H9 (cell line): ENCODE data around the gene NPLOC4. TPM values are rescaled to one million over a fixed set of nuclear protein-coding genes. Genes with fewer than 3 reads are reported as not detected.

Source experiments
- DNase-seq: peaks from one replicate; pipeline ENCODE4 v3.0.0-alpha.2; 2017
- H2AFZ ChIP-seq: one replicate; pipeline ENCODE4 v1.6.1; 2013; ENCODE audit warnings: mild to moderate bottlenecking, low read length, control low read depth, moderate library complexity
- H2AK5ac ChIP-seq: 2 replicates; pipeline ENCODE4 v1.6.1; 2013; ENCODE audit warnings: low read length, control low read depth, mixed read lengths; ENCODE audit not compliant: insufficient read length
- H2BK120ac ChIP-seq: one replicate; pipeline ENCODE4 v1.6.1; 2013; ENCODE audit warnings: low read depth, mild to moderate bottlenecking, low read length, control low read depth, inconsistent platforms; ENCODE audit not compliant: poor library complexity, severe bottlenecking
- H2BK12ac ChIP-seq: 2 replicates; pipeline ENCODE4 v1.6.1; 2013; ENCODE audit warnings: low read length, control low read depth, mixed read lengths, low read depth; ENCODE audit not compliant: insufficient read length
- H2BK15ac ChIP-seq: 2 replicates; pipeline ENCODE4 v1.6.1; 2013; ENCODE audit warnings: low read depth, low read length, control low read depth
- H2BK20ac ChIP-seq: one replicate; pipeline ENCODE4 v1.6.1; 2013; ENCODE audit warnings: low read depth, mild to moderate bottlenecking, low read length, control low read depth, inconsistent platforms; ENCODE audit not compliant: poor library complexity, severe bottlenecking
- H2BK5ac ChIP-seq: 2 replicates; pipeline ENCODE4 v1.6.1; 2013; ENCODE audit warnings: low read length, control low read depth, mixed read lengths; ENCODE audit not compliant: insufficient read length
- H3K14ac ChIP-seq: 2 replicates; pipeline ENCODE4 v1.6.1; 2013; ENCODE audit warnings: low read length, control low read depth; ENCODE audit not compliant: insufficient read depth
- H3K18ac ChIP-seq: 2 replicates; pipeline ENCODE4 v1.6.1; 2013; ENCODE audit warnings: low read depth, mild to moderate bottlenecking, mixed read lengths, low read length, control low read depth; ENCODE audit not compliant: insufficient read length
- H3K23ac ChIP-seq: 2 replicates; pipeline ENCODE4 v1.6.1; 2013; ENCODE audit warnings: low read length, control low read depth, mixed read lengths, low read depth; ENCODE audit not compliant: insufficient read length
- H3K23me2 ChIP-seq: 2 replicates; pipeline ENCODE4 v1.6.1; 2013; ENCODE audit warnings: low read depth, mild to moderate bottlenecking, mixed read lengths, low read length, control low read depth; ENCODE audit not compliant: insufficient read length, poor library complexity, severe bottlenecking
- H3K27ac ChIP-seq: 2 replicates; pipeline ENCODE4 v1.5.1; 2013; ENCODE audit warnings: low read length, control low read depth, mixed read lengths, low read depth; ENCODE audit not compliant: insufficient read length
- H3K27me3 ChIP-seq: 2 replicates; pipeline ENCODE4 v1.6.1; 2013; ENCODE audit warnings: low read length, control low read depth, inconsistent platforms; ENCODE audit not compliant: insufficient read depth
- H3K4ac ChIP-seq: 2 replicates; pipeline ENCODE4 v1.6.1; 2013; ENCODE audit warnings: low read depth, mild to moderate bottlenecking, control low read depth, inconsistent platforms, low read length, moderate library complexity
- H3K4me1 ChIP-seq: 2 replicates; pipeline ENCODE4 v1.6.1; 2013; ENCODE audit warnings: low read length, control low read depth, inconsistent platforms; ENCODE audit not compliant: insufficient read depth
- H3K4me2 ChIP-seq: 2 replicates; pipeline ENCODE4 v1.6.1; 2013; ENCODE audit warnings: low read length, control low read depth, mixed read lengths; ENCODE audit not compliant: insufficient read length, insufficient read depth
- H3K56ac ChIP-seq: 2 replicates; pipeline ENCODE4 v1.6.1; 2013; ENCODE audit warnings: low read depth, mild to moderate bottlenecking, mixed read lengths, low read length, control low read depth; ENCODE audit not compliant: insufficient read length
- H3K79me1 ChIP-seq: 2 replicates; pipeline ENCODE4 v1.6.1; 2013; ENCODE audit warnings: low read depth, mild to moderate bottlenecking, moderate library complexity, low read length, control low read depth, inconsistent platforms; ENCODE audit not compliant: insufficient read depth, poor library complexity, severe bottlenecking
- H3K79me2 ChIP-seq: 2 replicates; pipeline ENCODE4 v1.6.1; 2013; ENCODE audit warnings: low read length, control low read depth, inconsistent platforms; ENCODE audit not compliant: insufficient read depth
- H3K9ac ChIP-seq: 2 replicates; pipeline ENCODE4 v1.6.1; 2013; ENCODE audit warnings: low read length, control low read depth, mixed read lengths; ENCODE audit not compliant: insufficient read length; ENCODE audit errors: extremely low read depth
- H3K9me3 ChIP-seq: one replicate; pipeline ENCODE4 v1.6.1; 2013; ENCODE audit warnings: low read depth, low read length, inconsistent platforms; ENCODE audit not compliant: control insufficient read depth
- H3T11ph ChIP-seq: one replicate; pipeline ENCODE4 v1.6.1; 2013; ENCODE audit warnings: mild to moderate bottlenecking, low read length, control low read depth, inconsistent platforms
- H4K20me1 ChIP-seq: one replicate; pipeline ENCODE4 v1.6.1; 2013; ENCODE audit not compliant: control insufficient read depth, insufficient read length, insufficient read depth
- H4K5ac ChIP-seq: 2 replicates; pipeline ENCODE4 v1.6.1; 2013; ENCODE audit warnings: low read depth, mild to moderate bottlenecking, mixed read lengths, low read length, control low read depth; ENCODE audit not compliant: insufficient read length
- H4K8ac ChIP-seq: replicated peaks from 2 replicates; pipeline ENCODE4 v1.6.1; 2013; ENCODE audit warnings: low read length, control low read depth, mixed read lengths, low read depth; ENCODE audit not compliant: insufficient read length
- H4K91ac ChIP-seq: 2 replicates; pipeline ENCODE4 v1.6.1; 2013; ENCODE audit warnings: low read depth, mild to moderate bottlenecking, moderate library complexity, mixed read lengths, low read length, control low read depth; ENCODE audit not compliant: insufficient read length
- H3K27ac Mint-ChIP-seq, 3 experiments: 2 replicates in 2 of 3; 3 replicates in 1 of 3; pipeline ENCODE4 v1.8.0; 2020 to 2021; ENCODE audit warnings: mixed read lengths in 3 of 3, mild to moderate bottlenecking in 1 of 3, moderate library complexity in 1 of 3
- H3K27me3 Mint-ChIP-seq: 2 replicates; pipeline ENCODE4 v1.8.0; 2021; ENCODE audit warnings: low read depth, mild to moderate bottlenecking, moderate library complexity, mixed read lengths
- H3K36me3 Mint-ChIP-seq, 3 experiments: 2 replicates in 2 of 3; 3 replicates in 1 of 3; pipeline ENCODE4 v1.8.0; 2020 to 2021; ENCODE audit warnings: low read depth in 3 of 3, mixed read lengths in 3 of 3; ENCODE audit not compliant: insufficient read depth in 1 of 3
- H3K4me1 Mint-ChIP-seq, 2 experiments: 2 replicates each; pipeline ENCODE4 v1.8.0; 2020; ENCODE audit warnings: mixed read lengths in 2 of 2
- H3K4me3 Mint-ChIP-seq, 2 experiments: 2 replicates in 1 of 2; 3 replicates in 1 of 2; pipeline ENCODE4 v1.8.0; 2020 to 2021; ENCODE audit warnings: mild to moderate bottlenecking in 2 of 2, mixed read lengths in 2 of 2, moderate library complexity in 1 of 2
- H3K9me3 Mint-ChIP-seq, 2 experiments: 2 replicates in 1 of 2; 3 replicates in 1 of 2; pipeline ENCODE4 v1.8.0; 2020; ENCODE audit warnings: mild to moderate bottlenecking in 2 of 2, mixed read lengths in 2 of 2, moderate library complexity in 1 of 2
- WGBS: extraction: QIAGEN DNeasy Blood & Tissue Kit; methylation state at CpG from one replicate; pipeline ENCODE4 v1.1.7; 2013; ENCODE audit warnings: missing lambda C conversion rate, low lambda C conversion rate, mixed read lengths; ENCODE audit not compliant: insufficient read length; ENCODE audit errors: extremely low coverage; 5-methylcytosine and 5-hydroxymethylcytosine counted together
- total RNA-seq: library from RNA; stranded (reverse); gene quantifications from 2 replicates; pipeline ENCODE4 v1.2.1, GENCODE V29; 2021
- TF ChIP-seq, protein P1 (sequence below): fragments of 200-600 bp; sonication (generic); conservative IDR thresholded peaks from 3 replicates; pipeline ENCODE4 v1.8.0; 2021; ENCODE audit warnings: antibody characterized with exemption, mild to moderate bottlenecking

Gene NPLOC4
- total RNA-seq, 1 experiment from 2014 or later: 103 TPM

GRCh38 chr17:81662002-81662401 is 25.1 kb upstream of the NPLOC4 start:
- Histone ChIP-seq H3K79me2 (no peaks in the 10 kb centered on the region; the same call in 1 of the 2 replicates), H4K5ac (no peak overlapping the region), H2BK12ac (no peak overlapping the region), H3T11ph (no peak overlapping the region), H3K4me2 (no peak overlapping the region), H3K9ac (no peak overlapping the region), H3K9me3 (no peaks in the 10 kb centered on the region), H3K4me1 (peaks cover 2% of the 10 kb centered on the region; the same call in 1 of the 2 replicates), H3K4ac (no peak overlapping the region), H3K27me3 (no peaks in the 10 kb centered on the region), H3K23me2 (peaks cover 2% of the 10 kb centered on the region), H4K91ac (no peak overlapping the region), H2BK15ac (no peak overlapping the region), H3K56ac (no peak overlapping the region), H4K20me1 (no peaks in the 10 kb centered on the region), H2BK120ac (no peak overlapping the region), H3K18ac (no peak overlapping the region), H2BK20ac (no peak overlapping the region), H3K79me1 (no peaks in the 10 kb centered on the region), H2AK5ac (no peak overlapping the region), H3K14ac (no peak overlapping the region), H3K27ac (no peak overlapping the region), H2BK5ac (no peak overlapping the region), H4K8ac (no peak overlapping the region), H2AFZ (no peak overlapping the region), H3K23ac (no peak overlapping the region)
- H3K4me3 Mint-ChIP-seq: no peak overlapping the region
- peaks cover 5 to 16% (median 12%) of the 10 kb centered on the region in 3 experiments; a peak in 5 of 7 replicates for H3K36me3 Mint-ChIP-seq
- no peak for DNase-seq
- H3K27me3 Mint-ChIP-seq: no peaks in the 10 kb centered on the region
- no CpG with 5 or more reads among the region's 4 CpGs for WGBS
- TF ChIP-seq, protein P1, sequence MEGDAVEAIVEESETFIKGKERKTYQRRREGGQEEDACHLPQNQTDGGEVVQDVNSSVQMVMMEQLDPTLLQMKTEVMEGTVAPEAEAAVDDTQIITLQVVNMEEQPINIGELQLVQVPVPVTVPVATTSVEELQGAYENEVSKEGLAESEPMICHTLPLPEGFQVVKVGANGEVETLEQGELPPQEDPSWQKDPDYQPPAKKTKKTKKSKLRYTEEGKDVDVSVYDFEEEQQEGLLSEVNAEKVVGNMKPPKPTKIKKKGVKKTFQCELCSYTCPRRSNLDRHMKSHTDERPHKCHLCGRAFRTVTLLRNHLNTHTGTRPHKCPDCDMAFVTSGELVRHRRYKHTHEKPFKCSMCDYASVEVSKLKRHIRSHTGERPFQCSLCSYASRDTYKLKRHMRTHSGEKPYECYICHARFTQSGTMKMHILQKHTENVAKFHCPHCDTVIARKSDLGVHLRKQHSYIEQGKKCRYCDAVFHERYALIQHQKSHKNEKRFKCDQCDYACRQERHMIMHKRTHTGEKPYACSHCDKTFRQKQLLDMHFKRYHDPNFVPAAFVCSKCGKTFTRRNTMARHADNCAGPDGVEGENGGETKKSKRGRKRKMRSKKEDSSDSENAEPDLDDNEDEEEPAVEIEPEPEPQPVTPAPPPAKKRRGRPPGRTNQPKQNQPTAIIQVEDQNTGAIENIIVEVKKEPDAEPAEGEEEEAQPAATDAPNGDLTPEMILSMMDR: no peak
- H3K9me3 Mint-ChIP-seq: no peaks in the 10 kb centered on the region
- H3K27ac Mint-ChIP-seq: peak overlapping the region in 1 of 3 experiments; percentile 27; a peak in 1 of 7 replicates
- peaks cover 7 to 8% of the 10 kb centered on the region in 2 experiments for H3K4me1 Mint-ChIP-seq
